Activated T-helper 2 cell treated with anti-CD3 and anti-CD28 coated beads, Interferon-gamma antibody, Interleukin-2, Interleukin-4, amounts not matched to agents 10 μg/mL and 5 μg/mL and 100 μg/mL, durations not matched to agents 14 hours and 24 hours and 36 hours (primary cell): ENCODE data around the gene RASD1. TPM values are rescaled to one million over a fixed set of nuclear protein-coding genes. Genes with fewer than 3 reads are reported as not detected.

Experiments
- DNase-seq: peaks from one replicate; pipeline ENCODE4 v3.0.0; 2021; ENCODE audit warnings: low spot score
- H3K27ac Mint-ChIP-seq: one replicate; pipeline ENCODE4 v1.8.0; 2021; ENCODE audit warnings: mixed read lengths
- H3K27me3 Mint-ChIP-seq: one replicate; pipeline ENCODE4 v1.8.0; 2021; ENCODE audit warnings: low read depth, mixed read lengths
- H3K36me3 Mint-ChIP-seq: one replicate; pipeline ENCODE4 v1.8.0; 2021; ENCODE audit warnings: low read depth, mixed read lengths
- H3K4me1 Mint-ChIP-seq: one replicate; pipeline ENCODE4 v1.8.0; 2021; ENCODE audit warnings: low read depth, mixed read lengths
- H3K4me3 Mint-ChIP-seq: one replicate; pipeline ENCODE4 v1.8.0; 2021; ENCODE audit warnings: low read depth, mild to moderate bottlenecking, moderate library complexity, mixed read lengths
- H3K9me3 Mint-ChIP-seq: one replicate; pipeline ENCODE4 v1.8.0; 2021; ENCODE audit warnings: mixed read lengths
- intact Hi-C: fragments of 100-400 bp; cut with micrococcal nuclease; formaldehyde crosslinking; loops from one replicate; pipeline ENCODE4 v1.15.1; 2023
- total RNA-seq: library from RNA; stranded (reverse); gene quantifications from 2 replicates; pipeline ENCODE4 v1.2.3, GENCODE V29; 2022

The RASD1 gene
- total RNA-seq, 1 donor from 2014 or later, result 4.9 TPM

DNA sequence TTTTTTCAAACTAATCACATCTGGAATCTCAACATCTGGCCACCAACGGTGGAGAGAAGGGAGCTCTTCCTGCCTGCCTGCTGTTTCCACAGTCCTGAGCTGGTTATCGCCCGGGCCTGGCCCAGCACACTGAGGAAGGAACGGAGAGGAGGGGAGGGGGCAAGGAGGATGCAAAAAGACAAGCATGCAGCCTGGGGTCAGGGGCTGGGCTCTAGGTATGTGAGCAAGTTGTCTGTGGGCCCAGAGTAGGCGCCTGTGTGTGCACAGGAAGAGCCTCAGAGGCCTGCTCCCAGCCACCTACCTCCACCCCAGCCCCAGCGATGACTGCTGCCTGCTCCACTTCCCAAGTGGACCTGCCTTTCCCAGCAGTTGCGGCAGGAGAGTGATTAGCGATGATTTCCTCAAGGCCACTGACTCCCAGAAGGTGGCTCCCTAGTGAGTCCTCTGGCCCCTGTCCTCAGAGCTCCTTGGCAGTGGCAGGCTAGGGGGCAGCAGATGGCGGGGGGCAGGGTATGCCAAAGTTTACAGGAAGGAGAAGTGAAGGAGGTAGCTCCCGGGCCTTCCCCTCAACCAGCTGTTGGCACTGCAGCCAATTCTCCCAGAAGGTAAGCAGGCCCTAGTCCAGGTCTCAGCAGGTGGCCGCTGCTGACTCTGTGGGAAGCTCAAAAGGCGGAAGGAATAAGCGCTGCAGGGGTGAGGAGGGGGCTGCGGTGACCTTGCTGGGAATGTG is 27.0 kb upstream of the RASD1 start:
- no peak for DNase-seq
- H3K27ac Mint-ChIP-seq, result no peak overlapping the region
- no peaks in the 10 kb centered on the region for H3K27me3 Mint-ChIP-seq
- intact Hi-C loops, result no loop called here
- no peaks in the 10 kb centered on the region for H3K9me3 Mint-ChIP-seq
- H3K4me3 Mint-ChIP-seq, result no peak overlapping the region
- no peaks in the 10 kb centered on the region for H3K4me1 Mint-ChIP-seq
- H3K36me3 Mint-ChIP-seq, result no peaks in the 10 kb centered on the region

DNA sequence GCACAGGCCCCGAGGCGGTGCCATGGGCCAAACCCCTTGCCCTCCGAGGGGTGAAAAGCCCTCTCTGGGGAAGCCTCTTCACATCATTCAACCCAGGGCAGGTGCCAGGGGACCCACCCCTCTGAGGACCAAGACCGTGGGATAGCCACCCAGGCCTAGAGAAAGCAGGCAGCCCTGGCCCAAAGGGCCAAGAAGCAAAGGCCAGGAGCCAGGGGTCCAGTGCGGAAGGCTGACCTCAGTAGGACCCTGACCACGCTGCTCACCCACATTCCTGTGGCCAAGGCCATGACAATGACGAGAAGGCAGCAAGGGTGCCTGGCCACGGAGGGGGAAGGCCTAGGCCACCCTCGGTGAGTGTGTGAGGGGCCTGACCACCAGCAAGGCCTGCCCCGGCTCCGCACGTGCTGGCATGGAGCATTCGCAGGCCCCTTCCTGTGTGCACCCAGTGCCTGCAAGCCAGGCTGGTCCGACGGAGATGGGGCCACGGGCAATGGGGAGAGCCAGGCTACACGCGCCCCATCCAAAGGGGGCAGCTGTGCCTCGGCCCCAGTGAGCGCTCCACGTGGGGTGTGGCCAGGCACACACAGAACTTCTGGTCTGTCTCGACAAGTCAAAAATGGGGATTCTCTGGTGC is 24.5 kb upstream of the RASD1 start:
- Mint-ChIP-seq H3K4me1 (peaks cover 3% of the 10 kb centered on the region), H3K36me3 (no peaks in the 10 kb centered on the region), H3K27ac (no peak overlapping the region), H3K27me3 (no peaks in the 10 kb centered on the region), H3K9me3 (no peaks in the 10 kb centered on the region), H3K4me3 (no peak overlapping the region)
- intact Hi-C loops, result no loop called here
- no peak for DNase-seq

DNA sequence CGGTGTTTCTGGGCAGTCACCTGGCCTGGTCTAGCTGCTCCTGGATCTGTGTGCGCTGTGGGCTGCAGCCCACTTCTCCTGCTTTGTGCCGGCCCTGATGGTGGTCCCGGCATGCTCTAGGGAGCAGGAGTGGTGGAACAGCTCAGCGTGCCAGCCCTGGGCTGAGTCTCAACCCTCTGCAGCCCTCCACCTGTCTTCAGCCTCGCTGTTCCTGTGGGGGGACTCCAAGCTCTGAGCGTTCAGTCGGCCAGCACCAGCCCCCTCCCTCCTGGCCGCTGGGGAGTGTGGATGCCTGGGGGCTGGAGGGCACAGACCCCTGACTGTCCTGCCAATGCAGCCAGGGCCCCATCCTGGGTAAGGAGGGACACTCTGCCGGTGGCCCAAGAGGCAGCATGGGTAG is 23.7 kb upstream of the RASD1 start:
- Mint-ChIP-seq H3K9me3 (no peaks in the 10 kb centered on the region), H3K4me3 (no peak overlapping the region), H3K4me1 (peaks cover 3% of the 10 kb centered on the region), H3K27me3 (no peaks in the 10 kb centered on the region), H3K36me3 (no peaks in the 10 kb centered on the region), H3K27ac (no peak overlapping the region)
- no peak for DNase-seq
- intact Hi-C loops, result no loop called here

DNA sequence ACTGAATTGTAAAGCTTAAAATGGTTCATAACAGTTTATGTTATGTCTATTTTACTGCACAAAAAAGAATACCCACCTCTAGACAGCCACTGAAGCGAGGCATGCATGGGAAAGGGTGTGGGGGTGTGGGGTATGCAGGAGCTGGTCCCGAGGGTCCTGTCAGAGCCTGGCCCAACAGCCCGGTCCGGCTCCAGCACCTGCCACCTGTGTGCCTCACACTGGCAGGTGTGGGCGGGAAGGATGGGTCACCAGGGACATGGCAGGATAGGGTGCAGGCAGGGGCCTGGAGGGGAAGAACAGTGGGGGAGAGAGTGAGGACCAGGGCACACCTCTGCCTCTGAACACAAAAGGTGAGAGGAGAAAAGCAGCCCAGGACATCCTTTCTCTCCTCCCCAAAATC is 22.8 kb upstream of the RASD1 start:
- H3K4me3 Mint-ChIP-seq, result no peak overlapping the region
- peaks cover 3% of the 10 kb centered on the region for H3K4me1 Mint-ChIP-seq
- H3K27ac Mint-ChIP-seq, result no peak overlapping the region
- no peaks in the 10 kb centered on the region for H3K27me3 Mint-ChIP-seq
- intact Hi-C loops, result no loop called here
- no peak for DNase-seq
- no peaks in the 10 kb centered on the region for H3K36me3 Mint-ChIP-seq
- H3K9me3 Mint-ChIP-seq, result no peaks in the 10 kb centered on the region

DNA sequence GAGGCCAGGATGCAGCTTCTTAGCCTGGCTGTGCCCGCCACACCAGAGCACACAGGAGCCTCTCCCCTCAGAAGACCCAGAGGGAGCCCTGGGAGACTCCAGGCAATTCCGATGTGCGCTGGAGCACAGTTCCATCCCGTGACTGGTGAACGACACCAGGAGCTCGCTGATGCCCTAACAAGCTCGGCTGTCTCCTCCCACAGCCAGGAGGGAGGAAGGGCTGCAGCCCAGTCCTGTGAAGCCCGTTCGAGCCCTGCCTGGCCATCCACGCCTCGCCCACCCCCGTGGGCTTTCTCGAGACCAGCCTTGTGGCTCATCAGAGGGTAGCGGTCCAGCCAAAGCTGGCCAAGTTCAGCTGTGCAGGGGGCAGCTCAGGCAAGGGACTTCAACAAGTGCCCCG is 21.8 kb upstream of the RASD1 start:
- Mint-ChIP-seq H3K4me3 (no peak overlapping the region), H3K36me3 (no peaks in the 10 kb centered on the region), H3K4me1 (peaks cover 3% of the 10 kb centered on the region), H3K9me3 (no peaks in the 10 kb centered on the region), H3K27me3 (no peaks in the 10 kb centered on the region), H3K27ac (no peak overlapping the region)
- intact Hi-C loops, result no loop called here
- no peak for DNase-seq

DNA sequence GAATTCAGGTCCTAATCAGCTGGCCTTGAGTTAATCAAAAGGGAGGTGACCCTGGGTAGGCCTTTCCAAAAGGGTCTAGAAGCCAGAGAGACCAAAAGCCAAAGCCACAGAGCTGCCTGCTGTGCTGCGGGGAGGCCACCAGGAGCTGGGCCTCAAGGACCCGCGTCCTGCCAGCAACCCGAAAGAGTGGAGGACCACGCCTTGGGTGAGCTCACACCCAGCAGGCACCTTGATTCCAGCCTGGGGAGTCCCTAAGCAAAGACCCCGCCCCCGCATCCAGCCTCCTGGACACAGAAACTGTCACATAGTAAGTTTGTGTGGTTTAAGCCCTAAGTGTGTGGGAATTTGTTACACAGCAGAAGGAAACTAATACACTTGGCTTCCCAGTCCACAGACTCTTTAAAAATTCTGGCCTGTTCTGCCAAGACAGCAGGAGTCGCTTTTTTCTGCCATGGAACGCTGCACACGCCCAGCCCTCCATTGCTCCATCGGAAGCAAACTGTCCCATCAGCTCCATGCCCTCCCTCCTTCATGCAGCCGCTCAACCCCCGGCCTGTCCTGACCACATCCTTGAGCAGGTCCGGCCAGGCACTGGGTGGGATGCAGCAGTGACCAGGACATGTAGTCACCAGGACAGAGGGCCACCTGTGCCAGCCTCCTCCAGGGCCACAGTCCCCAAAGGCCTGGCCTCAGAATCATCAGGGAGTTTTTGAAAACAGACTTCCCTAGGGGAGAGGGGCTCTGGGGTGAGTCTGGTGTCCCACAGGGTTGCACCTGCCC is 20.9 kb upstream of the RASD1 start:
- no peaks in the 10 kb centered on the region for H3K9me3 Mint-ChIP-seq
- H3K36me3 Mint-ChIP-seq, result no peaks in the 10 kb centered on the region
- no peak overlapping the region for H3K27ac Mint-ChIP-seq
- H3K4me3 Mint-ChIP-seq, result no peak overlapping the region
- no peak for DNase-seq
- intact Hi-C loops, result no loop called here
- peaks cover 3% of the 10 kb centered on the region for H3K4me1 Mint-ChIP-seq
- no peaks in the 10 kb centered on the region for H3K27me3 Mint-ChIP-seq

DNA sequence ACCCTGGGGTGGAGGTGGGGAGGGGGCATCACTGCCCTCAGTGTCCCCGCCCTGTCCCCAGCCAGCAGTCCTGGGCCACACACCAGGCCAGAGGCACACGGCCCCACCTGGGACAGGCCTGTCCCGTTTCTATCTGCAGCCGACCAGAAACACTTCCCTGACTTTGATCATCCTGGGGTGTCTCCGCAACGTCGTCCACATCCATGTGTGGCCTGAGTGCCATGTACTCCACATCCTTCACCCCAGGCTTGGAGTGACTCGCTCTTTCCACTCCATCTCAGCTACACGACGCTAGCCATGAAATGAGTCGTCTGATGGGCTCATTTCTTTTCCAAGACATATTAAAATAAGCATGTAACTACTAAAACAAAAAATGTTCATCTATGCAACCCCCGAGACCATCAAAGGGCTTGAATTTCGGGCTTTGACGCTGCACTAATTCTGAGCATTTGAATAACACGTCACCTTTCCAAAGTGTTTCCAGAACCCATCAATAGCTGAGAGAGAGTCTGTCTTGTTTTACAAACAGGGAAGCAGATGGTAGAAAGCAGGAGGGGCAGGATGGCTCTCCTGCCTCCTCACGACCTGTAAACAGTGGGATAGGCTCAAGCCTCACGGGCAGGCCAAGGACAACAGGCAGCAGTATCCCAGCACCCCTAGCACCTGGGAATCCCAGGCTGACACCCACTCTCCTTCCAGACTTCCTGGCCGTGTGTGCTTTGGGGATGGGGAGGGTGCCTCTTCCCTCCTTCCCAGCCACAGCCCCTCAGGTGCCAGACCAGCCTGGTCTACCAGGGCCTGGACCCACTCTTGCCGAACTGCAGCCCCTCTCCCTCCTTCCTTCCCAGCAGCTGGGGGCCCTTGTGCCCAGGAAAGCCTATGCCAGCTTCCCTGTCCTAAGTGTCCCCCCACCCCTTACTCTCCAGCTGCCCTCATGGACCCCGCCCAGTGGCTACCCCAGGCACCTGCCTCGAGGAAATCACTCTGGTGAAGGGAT is 20.0 kb upstream of the RASD1 start:
- Mint-ChIP-seq H3K36me3 (no peaks in the 10 kb centered on the region), H3K4me3 (no peak overlapping the region), H3K27ac (no peak overlapping the region), H3K9me3 (no peaks in the 10 kb centered on the region), H3K27me3 (no peaks in the 10 kb centered on the region), H3K4me1 (peaks cover 3% of the 10 kb centered on the region)
- intact Hi-C loops, result no loop called here
- DNase-seq, result no peak

DNA sequence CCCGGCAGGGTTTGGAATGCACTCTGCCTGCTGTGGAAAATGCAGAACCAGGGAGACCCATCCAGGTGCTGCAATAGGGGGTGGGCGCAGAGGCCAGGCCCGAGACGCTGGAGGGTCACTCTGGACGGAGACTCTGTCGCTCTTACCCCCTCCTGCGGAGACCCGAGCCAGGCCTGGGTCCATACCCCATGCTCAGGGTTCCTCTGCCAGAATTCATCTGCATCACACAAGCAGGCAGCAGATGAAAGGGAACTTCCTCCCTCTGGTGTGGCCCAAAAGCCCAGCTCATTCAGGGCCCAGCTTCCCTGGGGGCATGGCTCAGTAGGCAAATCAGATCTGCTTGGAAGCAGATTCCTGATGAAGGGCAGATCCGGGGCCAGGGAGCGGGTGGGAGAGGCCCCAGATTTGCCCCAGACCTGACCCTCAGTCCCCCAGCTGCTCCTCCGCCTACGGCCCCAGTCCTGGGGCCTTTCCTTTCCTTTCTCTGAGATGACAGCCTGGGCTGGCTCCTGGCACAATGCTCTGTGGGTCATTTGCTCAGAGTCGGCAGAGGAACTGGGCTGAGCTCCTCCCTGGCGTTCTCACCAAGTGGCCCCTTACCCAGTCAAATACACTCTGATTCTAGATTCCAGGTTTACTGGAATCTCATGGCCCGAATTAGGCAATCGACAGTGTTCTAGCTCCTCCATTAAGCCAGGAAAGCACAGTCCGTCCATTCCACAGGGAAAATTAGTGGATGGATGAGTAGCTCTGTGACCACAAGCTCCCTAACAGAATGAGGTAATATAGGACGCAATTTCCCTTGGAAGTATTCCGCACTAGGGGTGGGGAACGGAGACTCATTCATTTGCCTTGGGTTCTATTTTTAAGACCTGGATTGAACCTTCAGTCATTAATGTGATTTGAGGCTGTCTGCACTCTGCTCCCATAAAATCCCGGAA is 19.1 kb upstream of the RASD1 start:
- intact Hi-C loops, result no loop called here
- DNase-seq, result no peak
- no peak overlapping the region for H3K4me3 Mint-ChIP-seq
- no peak overlapping the region for H3K27ac Mint-ChIP-seq
- H3K9me3 Mint-ChIP-seq, result no peaks in the 10 kb centered on the region
- no peaks in the 10 kb centered on the region for H3K27me3 Mint-ChIP-seq
- peaks cover 3% of the 10 kb centered on the region for H3K4me1 Mint-ChIP-seq
- H3K36me3 Mint-ChIP-seq, result no peaks in the 10 kb centered on the region

DNA sequence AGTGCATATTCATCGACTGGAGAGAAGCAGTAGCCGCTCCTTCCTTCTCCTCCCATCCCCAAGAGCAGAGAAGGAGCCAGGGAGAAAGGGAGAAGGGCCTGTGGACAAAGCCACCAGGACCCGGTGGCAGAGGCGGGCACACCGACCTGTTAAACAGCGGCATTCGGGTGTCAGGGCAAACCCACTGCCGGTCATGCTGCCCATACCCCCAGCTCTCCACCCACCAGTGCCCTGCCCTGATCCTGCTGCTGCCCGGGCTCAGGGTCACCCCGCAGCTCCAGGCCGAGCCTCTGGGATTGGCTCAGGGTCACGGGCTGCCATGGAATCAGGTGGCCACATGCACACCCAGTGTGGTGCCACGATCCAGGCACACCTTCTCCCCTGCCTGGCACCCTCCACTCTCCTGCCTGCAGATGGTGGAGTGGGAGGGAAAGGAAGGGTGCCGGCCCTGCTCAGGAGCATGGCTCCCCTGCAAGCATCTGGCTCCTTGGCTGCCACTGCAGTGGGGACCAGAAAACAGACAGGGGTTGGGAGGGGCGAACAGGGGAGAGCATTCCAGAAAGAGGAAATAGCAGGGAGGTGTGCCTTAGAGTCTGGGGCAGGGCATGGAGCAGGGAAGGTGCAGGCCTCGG is 18.3 kb upstream of the RASD1 start:
- no peaks in the 10 kb centered on the region for H3K36me3 Mint-ChIP-seq
- intact Hi-C loops, result no loop called here
- H3K27me3 Mint-ChIP-seq, result no peaks in the 10 kb centered on the region

DNA sequence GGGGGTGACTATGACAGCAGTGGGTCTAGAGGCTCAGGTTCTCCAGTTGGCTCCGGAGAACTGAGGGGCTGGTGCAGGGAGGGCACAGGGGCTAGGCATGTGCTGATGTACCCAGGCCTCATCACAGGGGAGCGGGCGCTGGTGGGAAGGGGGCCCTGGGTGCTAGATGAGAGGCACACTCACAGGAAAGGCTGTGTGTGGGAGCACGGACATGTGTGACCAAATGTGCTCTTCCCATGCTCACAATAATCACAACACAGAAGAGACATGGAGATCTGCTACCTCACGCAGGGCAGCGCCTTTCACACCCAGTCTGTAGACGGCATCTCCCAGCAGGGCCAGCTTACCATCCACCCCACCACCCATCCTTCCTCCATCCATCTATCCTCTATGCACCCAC is 17.4 kb upstream of the RASD1 start:
- no peak for DNase-seq
- Mint-ChIP-seq H3K27me3 (no peaks in the 10 kb centered on the region), H3K4me3 (no peak overlapping the region), H3K4me1 (peaks cover 3% of the 10 kb centered on the region), H3K27ac (no peak overlapping the region), H3K36me3 (no peaks in the 10 kb centered on the region), H3K9me3 (no peaks in the 10 kb centered on the region)
- intact Hi-C loops, result no loop called here

More for the DNA sequence above, 18.3 kb upstream of the RASD1 start:
- peaks cover 3% of the 10 kb centered on the region for H3K4me1 Mint-ChIP-seq
- no peak overlapping the region for H3K4me3 Mint-ChIP-seq
- H3K9me3 Mint-ChIP-seq, result no peaks in the 10 kb centered on the region
- no peak overlapping the region for H3K27ac Mint-ChIP-seq
- DNase-seq, result no peak

DNA sequence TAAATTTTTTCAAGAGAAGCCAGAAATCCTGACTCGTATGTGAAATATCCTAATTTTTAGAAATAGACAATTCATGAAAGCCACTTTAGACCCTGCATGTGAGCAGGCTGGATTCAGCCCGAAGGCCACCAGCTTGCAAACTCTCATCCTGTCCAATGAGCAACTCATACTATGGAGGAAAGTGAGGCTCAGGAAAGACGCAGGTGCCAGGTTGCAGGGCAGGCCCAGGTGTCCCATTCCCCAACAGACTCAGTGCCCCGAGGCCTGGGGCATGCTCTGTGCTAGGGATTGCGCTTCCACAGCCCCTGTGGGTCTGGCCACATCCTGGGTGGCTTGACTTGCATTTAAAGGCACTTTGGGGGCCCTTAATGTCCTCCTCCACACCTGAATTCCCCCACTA is 16.7 kb upstream of the RASD1 start:
- Mint-ChIP-seq H3K27me3 (no peaks in the 10 kb centered on the region), H3K9me3 (no peaks in the 10 kb centered on the region), H3K4me3 (no peak overlapping the region), H3K27ac (no peak overlapping the region), H3K4me1 (peaks cover 3% of the 10 kb centered on the region), H3K36me3 (no peaks in the 10 kb centered on the region)
- intact Hi-C loops, result no loop called here
- DNase-seq, result no peak
